HepG2 (cell line): ENCODE measurements around the gene STX8. TPM values are rescaled to one million over a fixed set of nuclear protein-coding genes. Genes with fewer than 3 reads are reported as not detected.

Experiments
- ATAC-seq: fragments of 200-7000 bp; cut with Tn5 transposase; 3 replicates; pipeline ENCODE4 v1.9.1; 2020; ENCODE audit warnings: mild to moderate bottlenecking, moderate library complexity
- BruUV-seq: library from RNA; stranded (reverse); fragments of 400-500 nt; replicated peaks from 2 replicates; lab custom pipeline; 2021; lab: Mats Ljungman, UMichigan
- CTCF ChIA-PET: fragments of 300-600 bp; formaldehyde crosslinking; extraction: SDS; loops from one replicate; lab custom pipeline; 2021; ENCODE audit warnings: low total read pairs, inconsistent platforms, low intra/inter-chr PET ratio; lab: Yijun Ruan, JAX
- POLR2A ChIA-PET: fragments of 350-600 bp; sonication (Branson Sonifier 250); formaldehyde crosslinking; loops from one replicate; lab custom pipeline; 2020; ENCODE audit warnings: antibody characterized with exemption, inconsistent platforms; lab: Yijun Ruan, JAX
- DNase-seq: peaks from one replicate; pipeline ENCODE4 v3.0.0-alpha.2; 2015; ENCODE audit warnings: low spot score
- FAIRE-seq: peaks from 3 replicates; lab custom pipeline; 2011; peaks lifted over from hg19 to GRCh38; lab: Jason Lieb, UNC
- H2AFZ ChIP-seq: one replicate; pipeline ENCODE4 v1.6.1; 2011; ENCODE audit warnings: low read length, inconsistent platforms
- H3K27ac ChIP-seq: fragments of 300-600 bp; 3 replicates; pipeline ENCODE4 v1.8.0; 2011; ENCODE audit warnings: mixed run types, mild to moderate bottlenecking, mixed read lengths, low read length, inconsistent platforms; ENCODE audit not compliant: insufficient read depth; ENCODE audit errors: extremely low read length
- H3K27me3 ChIP-seq, 2 experiments: fragments of 200-600 bp in 1 of 2; 2 replicates in 1 of 2; 3 replicates in 1 of 2; pipeline versions ENCODE4 v1.6.0 to v1.8.0; 2011; ENCODE audit warnings: low read length in 2 of 2, mild to moderate bottlenecking in 2 of 2, moderate library complexity in 2 of 2, inconsistent platforms in 1 of 2; ENCODE audit not compliant: insufficient read depth in 2 of 2, control insufficient read depth in 1 of 2
- H3K36me3 ChIP-seq, 2 experiments: fragments of 200-600 bp in 1 of 2; replicated peaks in 1 of 2; 2 replicates in 1 of 2; 3 replicates in 1 of 2; pipeline versions ENCODE4 v1.5.1 to v1.8.0; 2011; ENCODE audit warnings: low read length in 2 of 2, inconsistent platforms in 1 of 2; ENCODE audit not compliant: insufficient read depth in 2 of 2, control insufficient read depth in 1 of 2
- H3K4me1 ChIP-seq: 2 replicates; pipeline ENCODE4 v1.5.1; 2012; ENCODE audit warnings: low read length, inconsistent platforms; ENCODE audit not compliant: insufficient read depth
- H3K4me2 ChIP-seq: 2 replicates; pipeline ENCODE4 v1.6.0; 2011; ENCODE audit warnings: low read depth, low read length, inconsistent platforms
- H3K4me3 ChIP-seq, 3 experiments: fragments of 200-600 bp in 1 of 3; sonication (generic), shearing (Covaris generic) in 1 of 3; replicated peaks in 1 of 3; 2 replicates each; pipeline ENCODE4 v1.5.1; 2011 to 2016; ENCODE audit warnings: low read length in 3 of 3, inconsistent platforms in 2 of 3, low read depth in 2 of 3, mild to moderate bottlenecking in 2 of 3, control low read depth in 1 of 3, mixed read lengths in 1 of 3; ENCODE audit not compliant: insufficient read depth in 1 of 3
- H3K79me2 ChIP-seq: one replicate; pipeline ENCODE4 v1.6.1; 2011; ENCODE audit warnings: low read length, inconsistent platforms; ENCODE audit not compliant: insufficient read depth
- H3K9ac ChIP-seq: 2 replicates; pipeline ENCODE4 v1.6.0; 2011; ENCODE audit warnings: mild to moderate bottlenecking, low read depth, low read length, inconsistent platforms; ENCODE audit not compliant: insufficient read depth
- H3K9me3 ChIP-seq: 2 replicates; pipeline ENCODE4 v1.5.1; 2012; ENCODE audit warnings: mild to moderate bottlenecking, low read length
- H4K20me1 ChIP-seq: 2 replicates; pipeline ENCODE4 v1.6.0; 2011; ENCODE audit warnings: inconsistent platforms, mild to moderate bottlenecking, low read length, moderate library complexity; ENCODE audit not compliant: insufficient read depth
- ARID4A ChIP-seq: sonication (generic); formaldehyde crosslinking; IDR thresholded peaks from 2 replicates; pipeline ENCODE4 v1.5.0; 2020; ENCODE audit warnings: mild to moderate bottlenecking, missing genetic modification reagents, borderline replicate concordance
- ERF ChIP-seq: IDR thresholded peaks from 2 replicates; pipeline ENCODE4 v1.6.1; 2018; ENCODE audit warnings: missing biosample characterization, missing genetic modification reagents
- FLYWCH1 ChIP-seq: sonication (generic); formaldehyde crosslinking; IDR thresholded peaks from 2 replicates; pipeline ENCODE4 v1.8.1; 2023; ENCODE audit warnings: mild to moderate bottlenecking, missing genetic modification reagents
- KMT2B ChIP-seq: IDR thresholded peaks from 2 replicates; pipeline ENCODE4 v1.6.1; 2016; ENCODE audit warnings: missing genetic modification reagents, missing compliant biosample characterization
- LBX2 ChIP-seq: sonication (generic); formaldehyde crosslinking; IDR thresholded peaks from 2 replicates; pipeline ENCODE4 v1.5.0; 2020; ENCODE audit warnings: missing genetic modification reagents, mild to moderate bottlenecking, borderline replicate concordance
- MLX ChIP-seq: IDR thresholded peaks from 2 replicates; pipeline ENCODE4 v1.6.1; 2016
- MTERF4 ChIP-seq: sonication (generic); formaldehyde crosslinking; IDR thresholded peaks from 2 replicates; pipeline ENCODE4 v1.8.0; 2023; ENCODE audit warnings: mild to moderate bottlenecking, missing genetic modification reagents
- NFIC ChIP-seq: IDR thresholded peaks from 2 replicates; pipeline ENCODE4 v1.6.1; 2012; ENCODE audit warnings: mild to moderate bottlenecking, low read length, inconsistent platforms
- PAF1 ChIP-seq: IDR thresholded peaks from 2 replicates; pipeline ENCODE4 v1.6.1; 2016; ENCODE audit warnings: missing genetic modification reagents, missing compliant biosample characterization
- PLRG1 ChIP-seq: fragments of 450-650 bp; conservative IDR thresholded peaks from 2 replicates; pipeline ENCODE4 v1.6.1; 2016
- PREB ChIP-seq: sonication (generic); formaldehyde crosslinking; IDR thresholded peaks from 2 replicates; pipeline ENCODE4 v1.4.0; 2020; ENCODE audit warnings: missing genetic modification reagents
- SPEN ChIP-seq: sonication (generic); formaldehyde crosslinking; IDR thresholded peaks from 2 replicates; pipeline ENCODE4 v1.5.1; 2020; ENCODE audit warnings: low read depth, mild to moderate bottlenecking, missing genetic modification reagents
- ZBTB34 ChIP-seq: sonication (generic); formaldehyde crosslinking; IDR thresholded peaks from 2 replicates; pipeline ENCODE4 v1.8.0; 2022; ENCODE audit warnings: mild to moderate bottlenecking, missing genetic modification reagents
- ZNF225 ChIP-seq: sonication (generic); formaldehyde crosslinking; IDR thresholded peaks from 2 replicates; pipeline ENCODE4 v1.4.0; 2020; ENCODE audit warnings: mild to moderate bottlenecking, missing genetic modification reagents
- ZNF253 ChIP-seq: sonication (generic); formaldehyde crosslinking; IDR thresholded peaks from 2 replicates; pipeline ENCODE4 v1.8.0; 2022; ENCODE audit warnings: mild to moderate bottlenecking, missing genetic modification reagents, borderline replicate concordance
- ZNF496 ChIP-seq: sonication (generic); formaldehyde crosslinking; IDR thresholded peaks from 2 replicates; pipeline ENCODE4 v1.8.1; 2023; ENCODE audit warnings: mild to moderate bottlenecking, moderate library complexity, missing genetic modification reagents; ENCODE audit not compliant: insufficient replicate concordance
- ZNF616 ChIP-seq: sonication (generic); formaldehyde crosslinking; IDR thresholded peaks from 2 replicates; pipeline ENCODE4 v1.5.0; 2020; ENCODE audit warnings: low read depth, mild to moderate bottlenecking, missing genetic modification reagents
- WGBS: methylation state at CpG from one replicate; pipeline ENCODE4 v1.1.6; 2017; ENCODE audit warnings: low lambda C conversion rate; 5-methylcytosine and 5-hydroxymethylcytosine counted together
- in situ Hi-C: cut with HindIII; loops from 2 replicates; pipeline ENCODE4 v1.10.0; 2017; ENCODE audit warnings: low pct_unique_long_range_greater_than_20kb; ENCODE audit not compliant: extremely low pct_ligation_motif_present
- intact Hi-C: fragments of 100-400 bp; cut with micrococcal nuclease; formaldehyde crosslinking; loops from one replicate; pipeline ENCODE4 v1.10.0; 2022; ENCODE audit not compliant: unreplicated experiment
- polyA plus RNA-seq, 8 experiments: library from polyadenylated mRNA; depleted of rRNA in 3 of 8; stranded (reverse) in 7 of 8; unstranded in 1 of 8; fragments of >200 nt; fragmentation: Illumina TruSeq in 4 of 8; extraction: Trizol in 4 of 8; gene quantifications; 2 replicates each; pipeline versions ENCODE4 v1.2.1 to v1.2.3, GENCODE V29; 2011 to 2016; ENCODE audit warnings: low read depth in 4 of 8, missing spikeins in 1 of 8, mixed read lengths in 1 of 8; ENCODE audit not compliant: insufficient read depth in 1 of 8
- total RNA-seq, 5 experiments: library from RNA; depleted of rRNA; stranded (reverse); fragments of >200 nt; fragmentation: Illumina TruSeq; extraction: Trizol; gene quantifications; 2 replicates each; pipeline ENCODE4 v1.2.3, GENCODE V29; 2016; ENCODE audit warnings: low read depth in 1 of 5

STX8 gene
- total and polyA plus RNA-seq, 2 of the 13 experiments (the other 11 are each of a cell fraction or from before 2014, with no cell fraction given) = 36.4 to 53.6 TPM

- H3K4me3 ChIP-seq = no peak overlapping the region
- CTCF ChIA-PET = no interaction called here
- WGBS = 85% methylated on average over 1 of the region's 1 CpG
- in situ Hi-C loops (no loop called here), intact Hi-C loops (no loop called here)
- no TSS peak for BruUV-seq
- H3K79me2 ChIP-seq = no peaks in the 10 kb centered on the region
- no peaks in the 10 kb centered on the region for H3K4me1 ChIP-seq
- no peak overlapping the region for H3K9ac ChIP-seq
- ATAC-seq (no peak), DNase-seq (no peak), FAIRE-seq (no peak)
- H3K36me3 ChIP-seq = no peaks in the 10 kb centered on the region; a peak in 1 of 5 replicates
- H3K27ac ChIP-seq = no peak overlapping the region
- H3K27me3 ChIP-seq = no peaks in the 10 kb centered on the region
- no peaks in the 10 kb centered on the region for H3K9me3 ChIP-seq
- H4K20me1 ChIP-seq = no peaks in the 10 kb centered on the region
- H3K4me2 ChIP-seq = no peak overlapping the region
- POLR2A ChIA-PET = no interaction called here
- H2AFZ ChIP-seq = no peak overlapping the region
- TF ChIP-seq KMT2B (CRISPR knock-in tag) (no peak), SPEN (CRISPR knock-in tag) (no peak), MTERF4 (no peak), ZNF496 (no peak), ZNF616 (CRISPR knock-in tag) (no peak), MLX (no peak), PREB (CRISPR knock-in tag) (no peak), ZNF225 (CRISPR knock-in tag) (no peak), ARID4A (CRISPR knock-in tag) (no peak), FLYWCH1 (no peak), ZNF253 (CRISPR knock-in tag) (no peak), PAF1 (CRISPR knock-in tag) (no peak), PLRG1 (no peak), NFIC (no peak), ERF (no peak), ZBTB34 (CRISPR knock-in tag) (no peak), LBX2 (CRISPR knock-in tag) (no peak)
Measured at GRCh38 chr17:9436630-9437029, 139.0 kb downstream of the STX8 start.
